ENCODE measurements around the gene TPTE.
"Not testable (repeated sequence)": the region's sequence is repeated elsewhere in the genome, so short reads cannot be mapped to it uniquely, and the experiment has no call there.

Gene TPTE

GRCh38 chr21:10521091-10521598 lies at the start of gene TPTE:
Gene TPTE, plus strand, starts transcription at chr21:10521583. Its CDS starts 17,141 bp downstream, at chr21:10538724.
- DNase-seq: no peak

DNA sequence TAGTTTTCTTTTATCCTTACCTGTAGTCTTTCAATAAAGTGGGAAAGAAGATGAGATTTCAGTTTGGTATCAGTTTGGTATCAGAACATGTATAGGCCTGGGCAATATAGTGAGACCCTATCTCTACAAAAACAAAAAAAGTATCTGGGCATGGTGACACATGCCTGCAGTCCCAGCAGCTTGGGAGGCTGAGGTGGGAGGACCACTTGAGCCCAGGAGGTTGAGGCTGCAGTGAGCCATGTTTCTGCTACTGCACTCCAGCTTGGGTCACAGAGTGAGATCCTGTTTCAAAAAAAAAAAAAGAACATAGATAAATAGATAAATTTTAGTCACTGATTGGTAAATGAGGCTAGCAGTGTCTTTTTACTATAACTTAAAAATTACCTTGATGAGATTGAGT lies 49.4 kb upstream of the TPTE start:
- not testable (repeated sequence) for DNase-seq

GRCh38 chr21:10477794-10478193 lies 43.6 kb upstream of the TPTE start:
- DNase-seq: not testable (repeated sequence)

GRCh38 chr21:10479875-10480274 lies 41.5 kb upstream of the TPTE start:
- not testable (repeated sequence) for DNase-seq

- DNase-seq: not testable (repeated sequence)
Observed at GRCh38 chr21:10484864-10485263, 36.5 kb upstream of the TPTE start.

DNA sequence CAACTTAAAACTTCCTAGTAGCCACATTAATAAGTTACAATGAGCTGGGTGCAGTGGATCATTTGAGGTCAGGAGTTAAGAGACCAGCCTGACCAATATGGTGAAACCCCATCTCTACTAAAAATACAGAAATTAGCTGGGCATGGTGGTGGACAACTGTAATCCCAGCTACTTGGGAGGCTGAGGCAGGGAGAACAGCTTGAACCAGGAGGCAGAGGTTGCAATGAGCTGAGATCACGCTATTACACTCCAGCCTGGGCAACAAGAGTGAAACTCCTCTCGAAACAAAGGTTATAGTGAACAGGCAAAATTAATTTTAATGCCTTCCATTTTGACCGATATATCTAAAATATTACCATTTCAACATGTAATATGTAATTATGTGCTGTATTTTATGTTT lies 30.9 kb upstream of the TPTE start:
- not testable (repeated sequence) for DNase-seq

GRCh38 chr21:10511116-10511515 lies 10.3 kb upstream of the TPTE start:
- DNase-seq: no peak

DNA sequence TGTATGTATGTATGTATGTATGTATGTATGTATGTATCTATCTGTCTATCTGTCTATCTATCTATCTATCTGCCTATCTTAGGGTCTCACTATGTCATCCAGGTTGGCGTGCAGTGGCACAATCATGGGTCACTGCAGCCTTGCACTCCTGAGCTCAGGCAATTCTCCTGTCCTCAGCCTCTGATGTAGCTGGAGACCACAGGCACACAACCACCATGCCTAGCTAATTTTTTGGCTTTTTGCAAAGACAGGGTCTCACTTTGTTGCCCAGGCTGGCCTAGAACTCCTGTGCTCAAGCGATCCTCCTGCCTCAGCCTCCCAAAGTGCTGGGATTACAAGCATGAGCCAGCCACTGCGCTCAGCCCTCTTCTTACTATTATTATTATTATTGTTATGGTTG lies 4.5 kb upstream of the TPTE start:
- DNase-seq: not testable (repeated sequence)

DNA sequence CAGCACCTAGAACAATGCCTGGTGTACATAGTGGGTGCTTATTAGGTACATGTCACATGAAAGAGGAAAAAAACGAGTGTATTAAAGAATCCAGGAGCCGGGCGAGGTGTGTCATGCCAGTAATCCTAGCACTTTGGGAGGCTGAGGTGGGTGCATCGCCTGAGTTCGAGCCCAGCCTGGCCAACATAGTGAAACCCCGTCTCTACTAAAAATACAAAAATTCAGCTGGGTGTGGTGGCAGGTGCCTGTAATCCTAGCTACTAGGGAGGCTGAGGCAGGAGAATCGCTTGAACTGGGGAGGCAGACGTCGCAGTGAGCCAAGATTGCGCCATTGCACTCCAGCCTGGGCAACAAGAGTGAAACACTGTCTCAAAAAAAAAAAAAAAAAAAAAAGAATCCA lies 3.5 kb upstream of the TPTE start:
- not testable (repeated sequence) for DNase-seq

- DNase-seq: not testable (repeated sequence)
Observed at GRCh38 chr21:10521835-10522500, 585 bp downstream of the TPTE start.

- DNase-seq: no peak
Observed at GRCh38 chr21:10539956-10540355, 18.6 kb downstream of the TPTE start.

DNA sequence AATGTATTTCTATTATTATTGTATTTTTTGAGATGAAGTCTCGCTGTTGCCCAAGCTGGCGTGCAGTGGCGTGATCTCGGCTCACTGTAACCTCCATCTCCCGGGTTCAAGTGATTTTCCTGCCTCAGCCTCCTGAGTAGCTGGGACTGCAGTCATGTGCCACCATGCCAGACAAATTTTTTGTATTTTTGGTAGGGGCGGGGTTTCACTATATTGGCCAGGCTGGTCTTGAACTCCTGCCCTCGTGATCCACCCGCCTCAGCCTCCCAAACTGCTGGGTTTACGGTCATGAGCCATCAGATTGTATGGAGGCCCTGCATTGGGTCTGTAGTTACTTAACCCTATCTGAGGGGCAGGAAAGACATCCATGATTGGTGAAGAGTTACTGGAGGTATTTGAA lies 23.0 kb downstream of the TPTE start:
- not testable (repeated sequence) for DNase-seq

GRCh38 chr21:10547868-10548267 lies 26.5 kb downstream of the TPTE start:
- DNase-seq: not testable (repeated sequence)

GRCh38 chr21:10548331-10548954 lies 27.1 kb downstream of the TPTE start:
- not testable (repeated sequence) for DNase-seq

GRCh38 chr21:10570803-10571202 lies 49.4 kb downstream of the TPTE start:
- DNase-seq: not testable (repeated sequence)

DNA sequence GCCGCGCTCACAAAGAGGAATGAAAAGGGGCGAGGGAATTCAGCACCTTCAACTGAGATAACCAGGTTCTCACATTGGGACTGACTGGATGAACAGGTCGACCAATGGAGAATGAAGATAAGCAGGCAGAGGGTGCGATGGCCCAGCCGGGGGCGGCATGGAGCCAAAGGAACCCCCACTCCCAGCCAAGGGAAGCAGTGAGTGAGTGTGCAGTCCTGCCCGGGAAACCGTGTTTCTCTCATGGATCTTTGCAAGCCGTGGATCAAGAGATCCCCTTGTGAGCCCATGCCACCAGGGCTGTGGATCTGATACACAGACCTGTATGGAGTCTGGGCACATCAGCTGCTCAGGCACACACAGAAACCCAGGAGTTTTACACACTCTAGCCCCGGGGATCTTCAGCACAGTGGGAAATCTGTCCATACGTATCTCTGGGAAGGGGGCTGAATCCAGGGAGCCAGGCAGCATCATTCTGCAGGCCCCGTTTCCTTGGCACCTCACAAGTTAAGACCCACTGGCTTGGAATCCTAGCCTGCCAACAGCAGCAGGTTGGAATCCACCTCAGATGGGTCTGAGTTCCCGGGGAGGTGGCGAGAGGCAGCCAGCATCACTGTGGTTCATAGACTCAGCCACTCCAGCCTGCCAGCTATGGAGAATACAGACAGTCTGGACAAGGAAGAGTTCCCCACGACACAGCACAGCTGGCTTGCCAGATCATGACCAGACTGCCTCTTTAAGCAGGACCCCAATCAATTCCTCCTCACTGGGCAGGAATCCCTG lies 53.3 kb downstream of the TPTE start:
- not testable (repeated sequence) for DNase-seq

GRCh38 chr21:10575311-10575667 lies 53.9 kb downstream of the TPTE start:
- no peak for DNase-seq

DNA sequence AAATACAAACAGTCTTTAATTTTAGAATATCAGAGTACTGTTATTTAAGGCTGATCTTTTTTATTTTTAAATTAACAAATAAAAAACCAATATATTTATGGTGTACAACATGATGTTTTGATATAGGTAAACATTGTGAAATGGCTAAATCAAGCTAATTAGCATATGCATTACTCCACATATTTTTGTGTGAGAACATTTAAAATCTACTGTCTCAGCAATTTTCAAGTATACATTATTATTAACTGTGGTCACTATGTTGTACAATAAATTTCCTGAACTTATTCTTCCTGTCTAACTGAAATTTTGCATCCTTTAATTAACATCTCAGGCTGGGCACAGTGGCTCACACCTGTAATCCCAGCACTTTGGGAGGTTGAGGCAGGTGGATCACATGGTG lies 57.5 kb downstream of the TPTE start:
- DNase-seq: not testable (repeated sequence)

GRCh38 chr21:10589115-10589514 lies 67.7 kb downstream of the TPTE start:
- DNase-seq: not testable (repeated sequence)

GRCh38 chr21:10607074-10607473 lies 85.7 kb downstream of the TPTE start:
- DNase-seq: not testable (repeated sequence)

DNA sequence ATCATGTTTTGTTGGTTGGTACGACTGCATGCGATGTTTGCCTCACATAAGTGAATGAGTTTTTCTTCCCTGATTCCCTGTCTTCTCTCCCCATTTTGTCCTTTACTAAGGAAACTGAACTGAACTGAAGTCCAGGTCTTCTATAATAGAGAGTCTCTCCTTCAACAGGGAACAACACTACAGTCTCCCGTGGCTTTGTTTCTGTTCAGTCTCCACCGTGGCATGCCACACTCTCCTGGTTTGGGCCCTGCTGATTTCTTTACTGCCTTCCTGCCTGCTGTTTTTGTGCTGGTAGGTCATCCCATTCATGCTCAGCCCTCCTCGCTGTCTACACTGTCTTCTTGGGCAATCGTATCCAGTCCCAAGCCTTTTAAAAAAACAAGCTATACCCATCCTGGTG lies 92.9 kb downstream of the TPTE start:
- not testable (repeated sequence) for DNase-seq

DNA sequence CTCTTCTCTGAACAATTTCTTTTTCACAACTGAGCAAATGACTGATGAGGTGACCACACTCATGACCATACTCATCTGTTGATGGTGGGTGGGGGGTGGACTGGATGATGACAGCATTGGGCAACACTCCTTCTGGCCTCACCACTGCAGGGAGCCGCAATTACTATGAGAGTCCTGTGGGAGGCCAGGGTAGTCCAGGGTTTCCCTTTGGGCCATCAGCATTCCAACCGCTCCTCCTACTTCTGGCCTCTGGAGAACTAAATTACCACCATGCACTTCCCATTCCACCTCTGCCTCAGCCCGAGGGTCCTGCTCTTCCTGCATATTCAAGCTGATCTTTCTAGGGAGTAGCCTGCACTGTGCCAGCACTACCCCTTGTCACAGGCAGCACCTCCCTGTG lies 94.7 kb downstream of the TPTE start:
- not testable (repeated sequence) for DNase-seq

GRCh38 chr21:10616535-10616934 lies 95.2 kb downstream of the TPTE start:
- no peak for DNase-seq

Data from GOT3 (cell line).